KBM-7 (cell line): ENCODE data around the gene GJC1.

Experiments used
- DNase-seq: peaks from one replicate; pipeline ENCODE4 v3.0.0-alpha.2; 2015
- in situ Hi-C: fragments of 300-500 bp; cut with MboI; formaldehyde crosslinking; loops from 2 replicates; pipeline ENCODE4 v1.14.3; 2020; ENCODE audit warnings: low sequenced_read_pairs, low pct_unique_long_range_greater_than_20kb, mixed read lengths

The GJC1 gene

DNA sequence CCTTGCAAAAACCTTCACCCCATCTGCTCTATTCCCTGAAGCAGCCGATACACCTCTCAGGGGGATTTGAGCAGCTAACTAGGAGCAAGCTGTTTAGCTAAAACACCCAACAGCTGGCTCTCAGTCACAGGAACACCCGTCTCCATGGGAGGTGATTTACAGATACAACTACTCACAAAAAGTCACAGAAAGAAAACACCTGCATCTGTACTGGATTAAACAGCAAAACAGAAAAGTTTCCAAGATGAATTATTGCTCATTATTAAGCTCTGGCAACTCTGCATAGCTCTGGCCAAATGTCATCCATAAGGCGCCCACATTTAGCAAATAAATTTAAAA, 22.3 kb downstream of the GJC1 start:
- no peak for DNase-seq

DNA sequence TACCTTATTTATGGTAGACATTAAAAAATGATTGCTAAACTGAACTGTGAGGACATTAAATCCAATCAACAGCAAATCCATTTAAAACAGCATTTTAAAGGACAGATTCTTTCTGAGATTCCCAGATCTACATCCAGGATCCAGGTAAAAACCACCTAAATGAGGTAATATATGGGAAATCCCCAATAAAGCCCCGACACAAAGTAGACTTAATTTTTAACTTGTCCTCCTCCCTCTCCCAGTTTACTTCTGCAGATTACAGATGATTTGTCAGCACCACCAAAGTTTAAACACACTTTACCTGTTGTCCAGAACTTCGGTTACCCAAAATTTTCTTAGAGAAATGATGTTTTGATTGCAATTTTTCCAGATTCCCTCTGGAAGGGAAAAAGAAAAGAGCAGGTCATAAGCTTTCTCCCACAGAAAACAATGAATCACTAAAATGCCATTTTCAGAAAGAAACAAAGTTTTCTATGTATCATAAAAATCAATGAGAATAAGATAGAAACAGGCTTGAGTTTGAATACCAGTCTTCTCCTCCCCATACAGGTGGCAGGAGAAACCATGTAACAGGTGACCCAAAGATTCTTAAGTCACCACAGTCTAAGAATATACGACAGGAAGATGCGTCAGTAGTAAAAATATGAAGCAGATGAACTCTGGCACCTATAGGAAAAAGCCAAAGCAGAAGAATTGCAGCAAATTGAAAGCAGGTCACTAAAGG, 22.8 kb downstream of the GJC1 start:
- DNase-seq, result no peak
- in situ Hi-C loops, result no loop called here

More for the DNA sequence above, 22.3 kb downstream of the GJC1 start:
- in situ Hi-C loops, result no loop called here

DNA sequence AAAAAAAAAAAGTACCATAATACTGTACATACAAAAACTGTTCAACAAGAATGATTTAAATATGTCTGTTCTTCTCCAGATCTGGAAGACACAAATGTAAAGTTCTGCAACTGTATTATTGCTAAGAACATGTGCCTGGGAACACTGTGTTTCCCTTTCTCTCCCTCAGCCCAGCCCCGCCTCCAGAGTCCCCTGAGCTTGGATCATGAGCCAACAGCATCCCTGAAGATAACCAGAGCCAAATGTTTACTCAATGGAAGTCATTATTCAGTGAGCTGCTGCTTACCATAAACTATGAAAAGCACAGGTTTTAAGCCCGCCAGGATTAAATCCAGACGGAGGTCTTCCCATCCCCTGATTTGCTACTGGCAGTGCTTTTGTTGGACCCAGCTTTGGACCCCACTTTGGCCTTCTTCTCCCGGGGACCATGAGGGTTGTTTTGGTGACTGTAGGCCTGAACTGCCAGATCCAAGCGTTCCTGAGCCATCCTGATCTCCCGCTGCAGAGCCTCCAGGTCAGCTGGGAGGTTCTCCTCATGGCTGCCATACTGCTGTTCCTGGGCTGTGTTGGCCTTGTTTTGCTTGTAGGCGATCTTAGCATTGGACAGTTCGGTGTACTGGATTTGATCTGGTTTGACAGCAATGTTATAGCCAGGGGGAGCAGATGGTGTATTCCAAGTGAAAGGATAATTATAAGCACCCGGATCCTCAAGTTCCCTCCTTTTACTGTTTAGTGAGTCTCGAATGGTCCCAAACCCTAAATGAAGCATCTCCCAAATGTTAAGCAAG, 25.6 kb downstream of the GJC1 start:
- DNase-seq, result no peak
- in situ Hi-C loops, result no loop called here

GRCh38 chr17:44801880-44802279, 28.2 kb downstream of the GJC1 start:
- no peak for DNase-seq
- in situ Hi-C loops, result no loop called here

DNA sequence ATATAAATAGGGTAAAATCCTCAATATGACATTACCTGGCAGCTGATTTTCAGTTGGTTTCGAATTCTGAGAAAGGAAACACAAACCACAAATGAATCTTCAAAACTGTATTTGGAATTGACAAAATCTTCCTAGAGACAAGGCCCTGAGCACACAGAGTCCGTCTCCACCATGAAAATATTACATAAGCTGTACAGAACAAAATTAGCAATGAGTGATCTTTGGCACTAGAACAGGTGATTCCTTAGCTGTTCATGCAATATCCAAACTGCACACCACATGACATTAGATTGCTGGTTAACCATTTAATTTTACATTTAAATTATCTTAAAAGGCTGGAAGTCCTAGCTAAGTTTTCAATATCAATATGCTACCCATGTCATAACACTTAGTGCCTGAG, 31.7 kb downstream of the GJC1 start:
- no peak for DNase-seq
- in situ Hi-C loops, result no loop called here

DNA sequence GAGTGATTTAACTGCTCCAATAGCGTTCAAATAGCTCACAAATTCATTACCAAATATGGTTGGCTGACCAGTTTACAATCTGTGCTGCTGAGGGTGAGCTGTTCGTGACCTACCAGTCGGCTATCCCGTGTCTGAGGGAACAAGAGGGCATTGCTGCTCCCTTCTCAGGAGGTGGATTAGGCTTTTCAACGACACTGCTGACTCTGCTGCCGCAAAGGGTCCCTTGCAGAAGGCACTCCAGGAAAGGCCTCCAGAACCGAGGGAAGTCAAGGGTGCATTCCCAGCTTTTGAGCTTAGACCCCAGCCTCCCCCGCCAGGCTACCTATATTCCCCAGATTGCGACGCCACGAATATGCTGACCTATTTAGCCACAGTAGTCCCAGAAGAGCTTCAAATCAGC, 32.3 kb downstream of the GJC1 start:
- in situ Hi-C loops, result no loop called here
- no peak for DNase-seq

- in situ Hi-C loops, result no loop called here
- no peak for DNase-seq
Observed at GRCh38 chr17:44796731-44797130, 33.4 kb downstream of the GJC1 start.

DNA sequence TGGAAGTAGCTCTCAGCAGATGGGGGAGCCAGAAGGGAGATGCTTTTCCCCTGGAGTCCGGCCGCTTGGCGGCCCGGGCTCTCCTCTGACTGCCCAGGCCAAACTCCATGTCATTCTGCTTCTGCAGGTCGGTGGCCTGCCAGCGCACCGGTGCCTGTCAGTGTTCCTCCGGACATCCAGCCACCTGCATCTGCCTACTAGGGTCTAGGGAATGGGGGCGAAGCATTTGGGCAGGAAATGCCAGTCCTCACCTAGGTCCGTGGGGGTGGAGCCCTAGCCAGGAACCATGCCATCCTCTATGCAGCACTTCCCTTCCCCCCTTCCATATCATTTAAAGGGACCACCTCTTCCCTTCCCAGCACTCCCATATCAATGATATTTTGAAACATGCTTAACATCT, 34.2 kb downstream of the GJC1 start:
- in situ Hi-C loops, result no loop called here
- no peak for DNase-seq

DNA sequence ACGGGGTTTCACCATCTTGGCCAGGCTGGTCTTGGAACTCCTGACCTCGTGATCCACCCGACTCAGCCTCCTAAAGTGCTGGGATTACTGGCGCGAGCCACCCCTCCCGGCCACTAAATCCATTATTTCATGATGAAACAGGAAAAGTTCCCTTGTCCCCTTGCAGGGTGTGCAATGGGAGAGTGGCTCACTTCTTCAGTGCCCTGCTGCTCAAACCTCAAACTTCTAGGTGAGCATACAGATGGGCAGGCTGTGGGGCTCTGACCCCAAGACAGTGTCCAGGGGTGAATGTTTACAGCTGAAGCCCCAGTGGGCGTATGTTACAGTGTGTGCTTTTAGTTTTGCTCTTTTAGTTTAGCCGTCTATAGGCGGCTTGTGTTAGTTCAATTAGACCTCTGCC, 34.7 kb downstream of the GJC1 start:
- DNase-seq, result no peak
- in situ Hi-C loops, result no loop called here

GRCh38 chr17:44794851-44795413, 35.2 kb downstream of the GJC1 start:
- in situ Hi-C loops, result no loop called here
- DNase-seq, result peak; percentile 79

DNA sequence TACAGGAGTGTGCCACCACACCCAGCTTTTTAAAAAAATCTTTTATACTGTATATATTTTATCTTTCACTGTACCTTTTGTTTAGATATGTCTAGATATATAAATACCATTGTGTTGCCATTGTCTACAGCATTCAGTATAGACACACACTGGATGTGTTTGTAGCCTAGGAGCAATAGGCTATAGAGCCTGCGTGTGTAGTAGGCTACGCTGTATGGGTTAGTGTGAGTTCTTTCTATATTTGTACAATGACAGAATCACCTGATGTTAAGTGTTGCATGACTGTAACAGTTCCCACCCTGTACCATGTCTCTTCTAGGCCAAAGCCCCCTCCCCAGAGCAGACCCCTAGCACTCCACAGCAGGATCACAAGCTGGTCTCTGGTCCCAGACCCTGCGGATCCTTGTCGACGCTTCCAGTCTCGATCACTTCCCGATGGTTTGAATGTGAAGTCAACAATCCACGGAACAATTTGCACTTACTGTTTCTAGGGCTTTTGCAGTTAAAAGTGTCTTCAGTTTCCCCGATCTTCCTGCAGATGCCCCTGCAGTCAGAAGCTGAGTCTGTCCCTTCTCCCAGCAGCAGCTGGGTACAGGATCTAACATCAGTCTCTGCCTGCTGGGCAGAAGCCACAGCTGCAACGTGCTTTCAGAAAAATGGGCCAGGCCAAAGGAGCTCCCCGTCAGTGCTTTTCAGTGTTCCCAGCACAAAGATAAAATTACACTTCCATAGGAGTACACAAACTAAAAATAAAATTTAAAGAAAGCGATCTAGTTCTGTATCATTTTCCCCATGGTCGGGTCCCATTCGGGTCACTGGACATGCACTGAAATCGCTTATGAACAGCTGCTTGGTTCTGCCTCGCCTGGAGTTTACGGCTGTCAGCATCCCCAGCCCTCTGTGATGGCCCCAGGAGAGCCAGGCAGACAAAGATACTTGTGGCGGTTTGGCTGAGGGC, 35.9 kb downstream of the GJC1 start:
- no peak for DNase-seq
- in situ Hi-C loops, result no loop called here

DNA sequence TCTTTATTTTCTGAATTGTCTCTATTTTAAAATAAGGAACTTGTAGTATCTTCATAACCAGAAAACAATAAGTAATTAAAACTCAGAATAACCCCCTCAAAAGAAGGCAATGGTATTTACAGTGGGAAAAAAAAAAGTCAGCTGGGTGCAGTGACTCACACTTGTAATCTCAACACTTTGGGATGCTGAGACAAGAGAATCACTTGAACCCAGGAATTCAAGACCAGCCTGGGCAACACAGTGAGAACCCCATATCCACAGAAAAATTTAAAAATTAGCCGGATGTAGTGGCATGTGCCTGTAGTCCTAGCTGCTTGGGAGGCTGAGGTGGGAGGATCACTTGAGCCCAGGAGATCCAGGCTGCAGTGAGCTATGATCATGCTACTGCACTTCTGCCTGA, 37.8 kb downstream of the GJC1 start:
- DNase-seq, result no peak
- in situ Hi-C loops, result no loop called here

DNA sequence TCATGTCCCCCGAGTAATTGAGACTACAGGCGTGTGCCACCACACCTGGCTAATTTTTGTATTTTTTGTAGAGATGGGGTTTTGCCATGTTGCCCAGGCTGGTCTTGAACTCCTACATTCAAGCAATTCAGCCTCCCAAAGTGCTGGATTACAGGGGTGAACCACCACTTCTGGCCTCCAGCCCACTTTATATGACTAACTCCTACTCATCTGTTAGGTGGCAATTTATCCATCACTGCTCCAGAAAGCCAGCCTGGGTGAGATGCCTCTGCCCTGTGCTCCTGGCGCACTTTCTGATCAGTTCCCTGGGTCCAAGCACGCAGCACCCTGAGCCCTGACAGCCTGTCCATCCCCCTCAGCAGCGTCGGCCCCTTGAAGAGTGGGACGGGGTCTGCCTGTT, 41.9 kb downstream of the GJC1 start:
- in situ Hi-C loops, result no loop called here
- DNase-seq, result no peak

GRCh38 chr17:44787271-44787940, 42.7 kb downstream of the GJC1 start:
- DNase-seq, result no peak
- in situ Hi-C loops, result no loop called here

DNA sequence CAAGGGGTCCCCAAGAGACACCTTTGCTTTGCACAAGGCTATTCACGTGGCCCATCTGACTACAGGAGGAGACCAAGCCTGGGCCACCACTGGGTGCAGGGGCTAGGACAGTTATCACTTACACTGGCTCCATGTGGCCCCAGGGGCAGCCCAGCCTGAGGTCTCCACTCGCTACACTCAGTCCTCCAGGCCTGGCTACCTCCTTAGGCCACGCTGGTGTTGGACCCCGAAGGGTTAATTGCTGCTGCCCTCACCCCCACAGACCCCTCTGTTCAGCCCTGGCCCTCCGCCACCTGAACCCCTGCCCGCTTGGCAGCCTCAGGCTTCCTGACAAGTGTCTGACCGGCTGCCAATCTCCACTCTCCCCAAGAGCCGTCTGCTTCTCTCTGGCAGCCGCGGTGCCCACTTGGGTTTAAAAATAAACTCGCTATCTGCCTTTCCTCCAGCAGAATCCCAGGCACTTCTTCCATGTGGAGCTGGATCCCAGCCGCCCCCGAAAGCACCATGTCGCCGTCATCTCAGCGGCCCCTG, 43.5 kb downstream of the GJC1 start:
- in situ Hi-C loops, result no loop called here
- no peak for DNase-seq

GRCh38 chr17:44785921-44786320, 44.2 kb downstream of the GJC1 start:
- in situ Hi-C loops, result no loop called here
- DNase-seq, result no peak

- DNase-seq, result no peak
- in situ Hi-C loops, result no loop called here
Observed at GRCh38 chr17:44782326-44782850, 47.7 kb downstream of the GJC1 start.

- no peak for DNase-seq
- in situ Hi-C loops, result no loop called here
Observed at GRCh38 chr17:44781551-44782325, 48.3 kb downstream of the GJC1 start.
